Osteoblast (primary cell): ENCODE data around the gene MAGEA11. TPM values are rescaled to one million over a fixed set of nuclear protein-coding genes. Genes with fewer than 3 reads are reported as not detected.
"Not testable (repeated sequence)": the region's sequence is repeated elsewhere in the genome, so short reads cannot be mapped to it uniquely, and the experiment has no call there.

Experiments used
- DNase-seq: peaks from one replicate; pipeline ENCODE4 v3.0.0; 2011; ENCODE audit warnings: low spot score, mixed read lengths; ENCODE audit not compliant: insufficient read length; ENCODE audit errors: missing footprints
- H2AFZ ChIP-seq: 2 replicates; pipeline ENCODE4 v1.6.0; 2011; ENCODE audit warnings: mild to moderate bottlenecking, low read length
- H3K27ac ChIP-seq: 2 replicates; pipeline ENCODE4 v1.5.1; 2011; ENCODE audit warnings: mild to moderate bottlenecking, low read depth, low read length, moderate library complexity
- H3K27me3 ChIP-seq: 2 replicates; pipeline ENCODE4 v1.6.0; 2012; ENCODE audit warnings: mild to moderate bottlenecking, control low read depth, inconsistent platforms, low read length, moderate library complexity; ENCODE audit not compliant: insufficient read depth
- H3K36me3 ChIP-seq: 2 replicates; pipeline ENCODE4 v1.5.1; 2011; ENCODE audit warnings: mild to moderate bottlenecking, low read length, control low read depth, moderate library complexity; ENCODE audit not compliant: insufficient read depth
- H3K4me1 ChIP-seq: 2 replicates; pipeline ENCODE4 v1.5.1; 2011; ENCODE audit warnings: mild to moderate bottlenecking, low read length, control low read depth, moderate library complexity; ENCODE audit not compliant: insufficient read depth
- H3K4me2 ChIP-seq: 2 replicates; pipeline ENCODE4 v1.6.0; 2011; ENCODE audit warnings: mild to moderate bottlenecking, low read length; ENCODE audit not compliant: insufficient read depth
- H3K4me3 ChIP-seq: fragments of 200-600 bp; sonication (generic); 3 replicates; pipeline ENCODE4 v1.5.1; 2012; ENCODE audit warnings: mild to moderate bottlenecking, low read length, inconsistent platforms; ENCODE audit not compliant: insufficient read depth
- H3K79me2 ChIP-seq: 2 replicates; pipeline ENCODE4 v1.6.0; 2012; ENCODE audit warnings: mild to moderate bottlenecking, low read length, control low read depth, inconsistent platforms; ENCODE audit not compliant: insufficient read depth
- H3K9me3 ChIP-seq: 2 replicates; pipeline ENCODE4 v1.5.1; 2011; ENCODE audit warnings: low read depth, low read length, control low read depth
- H4K20me1 ChIP-seq: 2 replicates; pipeline ENCODE4 v1.6.0; 2012; ENCODE audit warnings: mild to moderate bottlenecking, low read length, control low read depth; ENCODE audit not compliant: insufficient read depth
- CTCF ChIP-seq: IDR thresholded peaks from 2 replicates; pipeline ENCODE4 v1.5.1; 2011; ENCODE audit warnings: mild to moderate bottlenecking, low read depth, low read length, moderate library complexity; ENCODE audit errors: extremely low read depth
- total RNA-seq: library from RNA; depleted of rRNA; stranded (reverse); fragments of >200 nt; gene quantifications from 2 replicates; pipeline ENCODE4 v1.2.3, GENCODE V29; 2012

MAGEA11 gene
- total RNA-seq: not detected in 2 replicates

- H3K27ac ChIP-seq: no peak within 1 kb of the TSS
- peak; percentile 42 for DNase-seq
- H3K9me3 ChIP-seq: no peaks in the 10 kb centered on the region
- no peak within 1 kb of the TSS for H3K4me2 ChIP-seq
- H3K27me3 ChIP-seq: no peaks in the 10 kb centered on the region
- H3K36me3 ChIP-seq: no peaks in the 10 kb centered on the region
- no peak within 1 kb of the TSS for H2AFZ ChIP-seq
- H3K79me2 ChIP-seq: no peaks in the 10 kb centered on the region
- H3K4me1 ChIP-seq: no peaks in the 10 kb centered on the region
- no peaks in the 10 kb centered on the region for H4K20me1 ChIP-seq
- no peak for TF ChIP-seq CTCF
- no peak within 1 kb of the TSS for H3K4me3 ChIP-seq
Observed at GRCh38 chrX:149711545-149712236, at the start of gene MAGEA11. Gene MAGEA11 (plus strand): TSS chrX:149712060. CDS start chrX:149713160, 1,100 bp downstream.

- H3K27ac ChIP-seq, H2AFZ ChIP-seq, DNase-seq, H3K4me3 ChIP-seq, H3K9me3 ChIP-seq, H3K79me2 ChIP-seq, H4K20me1 ChIP-seq, H3K27me3 ChIP-seq, H3K4me1 ChIP-seq, H3K36me3 ChIP-seq, H3K4me2 ChIP-seq: not testable (repeated sequence)
Observed at GRCh38 chrX:149675088-149675487, 36.8 kb upstream of the MAGEA11 start.

GRCh38 chrX:149675554-149675953 lies 36.3 kb upstream of the MAGEA11 start:
- not testable (repeated sequence) for H3K79me2 ChIP-seq, H3K27me3 ChIP-seq, H3K4me1 ChIP-seq, H4K20me1 ChIP-seq, DNase-seq, H3K36me3 ChIP-seq, H2AFZ ChIP-seq, H3K9me3 ChIP-seq, H3K27ac ChIP-seq, H3K4me2 ChIP-seq, H3K4me3 ChIP-seq

- H3K4me2 ChIP-seq, H4K20me1 ChIP-seq, H3K4me3 ChIP-seq, H3K79me2 ChIP-seq, H3K27me3 ChIP-seq, H3K4me1 ChIP-seq, H3K9me3 ChIP-seq, H3K27ac ChIP-seq, H3K36me3 ChIP-seq, DNase-seq, H2AFZ ChIP-seq: not testable (repeated sequence)
Observed at GRCh38 chrX:149679164-149679678, 32.6 kb upstream of the MAGEA11 start.

- no peaks in the 10 kb centered on the region for H3K9me3 ChIP-seq
- H3K36me3 ChIP-seq: no peaks in the 10 kb centered on the region
- H2AFZ ChIP-seq: no peak overlapping the region
- H4K20me1 ChIP-seq: no peaks in the 10 kb centered on the region
- no peaks in the 10 kb centered on the region for H3K79me2 ChIP-seq
- H3K27ac ChIP-seq: no peak overlapping the region
- no peaks in the 10 kb centered on the region for H3K27me3 ChIP-seq
- no peak overlapping the region for H3K4me2 ChIP-seq
- no peaks in the 10 kb centered on the region for H3K4me1 ChIP-seq
- TF ChIP-seq CTCF: no peak
- no peak for DNase-seq
- H3K4me3 ChIP-seq: no peak overlapping the region
Observed at GRCh38 chrX:149681182-149681581, 30.7 kb upstream of the MAGEA11 start.
